Activated T-helper 17 cell treated with anti-CD3 and anti-CD28 coated beads, Interleukin-2, amount 50 U/mL, for 72 hours (primary cell): ENCODE data around the gene ITGAV. TPM values are rescaled to one million over a fixed set of nuclear protein-coding genes. Genes with fewer than 3 reads are reported as not detected.

Experiments
- ATAC-seq: fragments of 150-1000 bp; cut with Tn5 transposase; replicated peaks from 2 replicates; pipeline ENCODE4 v1.10.0; 2021; ENCODE audit warnings: mild to moderate bottlenecking, moderate library complexity
- H3K27ac Mint-ChIP-seq: one replicate; pipeline ENCODE4 v1.8.0; 2022; ENCODE audit warnings: mixed read lengths
- H3K27me3 Mint-ChIP-seq: one replicate; pipeline ENCODE4 v1.8.0; 2022; ENCODE audit warnings: mixed read lengths
- H3K36me3 Mint-ChIP-seq: one replicate; pipeline ENCODE4 v1.8.0; 2022; ENCODE audit warnings: low read depth, mild to moderate bottlenecking, mixed read lengths
- H3K4me1 Mint-ChIP-seq: one replicate; pipeline ENCODE4 v1.8.0; 2022; ENCODE audit warnings: mixed read lengths
- H3K4me3 Mint-ChIP-seq: one replicate; pipeline ENCODE4 v1.8.0; 2022; ENCODE audit warnings: mild to moderate bottlenecking, mixed read lengths
- H3K9me3 Mint-ChIP-seq: one replicate; pipeline ENCODE4 v1.8.0; 2022; ENCODE audit warnings: mixed read lengths
- total RNA-seq, 2 donors: library from RNA; stranded (reverse); gene quantifications; one replicate each; pipeline ENCODE4 v1.2.3, GENCODE V29; 2022

Gene ITGAV
- total RNA-seq, 2 donors from 2014 or later = 10.0 to 12.1 TPM

GRCh38 chr2:186691900-186692299 lies 102.0 kb downstream of the ITGAV start:
- H3K4me1 Mint-ChIP-seq = no peaks in the 10 kb centered on the region
- H3K27me3 Mint-ChIP-seq = peaks cover 36% of the 10 kb centered on the region
- no peaks in the 10 kb centered on the region for H3K36me3 Mint-ChIP-seq
- no peak overlapping the region for H3K4me3 Mint-ChIP-seq
- peaks cover 13% of the 10 kb centered on the region for H3K9me3 Mint-ChIP-seq
- H3K27ac Mint-ChIP-seq = no peak overlapping the region
- no peak for ATAC-seq

GRCh38 chr2:186693446-186693832 lies 103.6 kb downstream of the ITGAV start:
- Mint-ChIP-seq H3K9me3 (peaks cover 3% of the 10 kb centered on the region), H3K36me3 (no peaks in the 10 kb centered on the region), H3K4me3 (peak overlapping the region; percentile 22), H3K27me3 (peaks cover 36% of the 10 kb centered on the region), H3K4me1 (no peaks in the 10 kb centered on the region), H3K27ac (no peak overlapping the region)
- ATAC-seq = no peak

- H3K36me3 Mint-ChIP-seq = no peaks in the 10 kb centered on the region
- H3K4me3 Mint-ChIP-seq = peak overlapping the region; percentile 69
- no peak overlapping the region for H3K27ac Mint-ChIP-seq
- H3K9me3 Mint-ChIP-seq = no peaks in the 10 kb centered on the region
- H3K4me1 Mint-ChIP-seq = no peaks in the 10 kb centered on the region
- peak; percentile 15 for ATAC-seq
- H3K27me3 Mint-ChIP-seq = peaks cover 45% of the 10 kb centered on the region
Measured at GRCh38 chr2:186695081-186695756, 105.4 kb downstream of the ITGAV start.

GRCh38 chr2:186696290-186696689 lies 106.4 kb downstream of the ITGAV start:
- Mint-ChIP-seq H3K27ac (no peak overlapping the region), H3K4me1 (no peaks in the 10 kb centered on the region), H3K36me3 (no peaks in the 10 kb centered on the region), H3K4me3 (no peak overlapping the region), H3K9me3 (no peaks in the 10 kb centered on the region), H3K27me3 (peaks cover 44% of the 10 kb centered on the region)
- ATAC-seq = no peak

DNA sequence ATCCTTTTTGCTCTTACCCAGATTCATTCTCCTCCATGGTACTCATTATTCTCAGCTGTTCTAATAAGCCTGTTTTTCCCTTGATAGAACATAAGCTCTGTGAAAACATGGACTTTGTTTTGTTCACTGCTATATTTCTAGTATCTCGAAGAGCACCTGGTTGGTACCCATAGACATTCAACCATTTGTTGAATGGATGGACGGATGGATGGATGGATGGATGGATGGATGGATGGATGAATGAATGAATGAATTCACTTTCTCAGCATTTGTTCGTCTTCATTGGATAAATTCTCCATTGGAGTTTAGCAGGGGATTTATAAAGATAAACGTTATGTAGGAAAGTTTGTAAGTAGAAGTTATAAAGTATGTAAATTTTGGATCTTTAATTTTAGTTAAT lies 106.9 kb downstream of the ITGAV start:
- H3K9me3 Mint-ChIP-seq = no peaks in the 10 kb centered on the region
- no peaks in the 10 kb centered on the region for H3K36me3 Mint-ChIP-seq
- no peak for ATAC-seq
- H3K4me3 Mint-ChIP-seq = no peak overlapping the region
- H3K27ac Mint-ChIP-seq = no peak overlapping the region
- no peaks in the 10 kb centered on the region for H3K4me1 Mint-ChIP-seq
- H3K27me3 Mint-ChIP-seq = peaks cover 39% of the 10 kb centered on the region

GRCh38 chr2:186697536-186697935 lies 107.7 kb downstream of the ITGAV start:
- Mint-ChIP-seq H3K36me3 (no peaks in the 10 kb centered on the region), H3K9me3 (no peaks in the 10 kb centered on the region), H3K27ac (no peak overlapping the region), H3K4me3 (no peak overlapping the region), H3K4me1 (no peaks in the 10 kb centered on the region), H3K27me3 (peaks cover 36% of the 10 kb centered on the region)
- ATAC-seq = no peak

- no peak for ATAC-seq
- Mint-ChIP-seq H3K4me1 (no peaks in the 10 kb centered on the region), H3K36me3 (no peaks in the 10 kb centered on the region), H3K27me3 (peaks cover 23% of the 10 kb centered on the region), H3K27ac (no peak overlapping the region), H3K4me3 (no peak overlapping the region), H3K9me3 (no peaks in the 10 kb centered on the region)
Measured at GRCh38 chr2:186699742-186700141, 109.9 kb downstream of the ITGAV start.

- no peak for ATAC-seq
- Mint-ChIP-seq H3K36me3 (no peaks in the 10 kb centered on the region), H3K4me3 (no peak overlapping the region), H3K27ac (no peak overlapping the region), H3K9me3 (no peaks in the 10 kb centered on the region), H3K27me3 (peaks cover 8% of the 10 kb centered on the region), H3K4me1 (no peaks in the 10 kb centered on the region)
Measured at GRCh38 chr2:186702006-186702405, 112.2 kb downstream of the ITGAV start.

DNA sequence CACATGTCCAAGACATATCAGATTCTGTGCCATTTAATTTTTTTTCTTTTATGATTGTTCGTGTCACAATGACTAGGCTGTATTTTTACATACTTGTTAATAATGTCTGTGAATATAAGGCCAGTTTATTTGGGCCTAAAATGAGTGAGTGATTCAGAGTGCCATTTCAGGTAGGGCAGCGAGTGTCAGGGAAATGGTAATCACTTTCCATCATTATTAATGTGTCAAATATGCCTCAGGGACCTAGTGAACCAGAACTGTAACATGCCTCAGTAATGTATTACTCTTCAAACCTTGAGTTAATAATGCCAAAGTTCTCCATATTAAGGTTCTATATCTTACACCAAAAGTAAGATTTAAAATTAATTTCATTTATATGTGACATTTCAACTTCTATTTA lies 112.6 kb downstream of the ITGAV start:
- H3K9me3 Mint-ChIP-seq = no peaks in the 10 kb centered on the region
- no peak overlapping the region for H3K27ac Mint-ChIP-seq

DNA sequence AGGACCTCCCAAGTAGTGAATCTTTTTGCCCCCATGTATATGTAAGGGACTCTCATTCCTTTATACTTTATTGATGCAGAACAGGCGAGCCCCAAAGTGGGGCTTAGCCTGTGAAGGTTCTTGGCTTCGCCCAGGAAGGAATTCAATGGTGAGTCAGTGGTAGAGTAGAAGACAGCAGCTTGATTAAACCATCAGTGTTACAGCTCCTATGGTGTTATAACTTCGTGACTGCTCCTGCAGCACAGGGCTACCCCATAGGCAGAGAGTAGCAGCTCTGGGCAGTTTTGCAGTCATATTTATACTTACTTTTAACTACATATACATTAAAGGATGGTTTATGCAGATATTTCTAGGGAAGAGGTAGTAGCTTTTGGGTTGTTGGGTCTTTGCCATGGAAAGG lies 115.0 kb downstream of the ITGAV start:
- H3K9me3 Mint-ChIP-seq = no peaks in the 10 kb centered on the region
- H3K36me3 Mint-ChIP-seq = no peaks in the 10 kb centered on the region
- H3K27me3 Mint-ChIP-seq = no peaks in the 10 kb centered on the region
- no peak for ATAC-seq
- H3K4me3 Mint-ChIP-seq = no peak overlapping the region
- no peak overlapping the region for H3K27ac Mint-ChIP-seq
- H3K4me1 Mint-ChIP-seq = no peaks in the 10 kb centered on the region

More for the DNA sequence above, 112.6 kb downstream of the ITGAV start:
- Mint-ChIP-seq H3K27me3 (peaks cover 8% of the 10 kb centered on the region), H3K4me1 (no peaks in the 10 kb centered on the region), H3K36me3 (no peaks in the 10 kb centered on the region), H3K4me3 (no peak overlapping the region)
- ATAC-seq = no peak

DNA sequence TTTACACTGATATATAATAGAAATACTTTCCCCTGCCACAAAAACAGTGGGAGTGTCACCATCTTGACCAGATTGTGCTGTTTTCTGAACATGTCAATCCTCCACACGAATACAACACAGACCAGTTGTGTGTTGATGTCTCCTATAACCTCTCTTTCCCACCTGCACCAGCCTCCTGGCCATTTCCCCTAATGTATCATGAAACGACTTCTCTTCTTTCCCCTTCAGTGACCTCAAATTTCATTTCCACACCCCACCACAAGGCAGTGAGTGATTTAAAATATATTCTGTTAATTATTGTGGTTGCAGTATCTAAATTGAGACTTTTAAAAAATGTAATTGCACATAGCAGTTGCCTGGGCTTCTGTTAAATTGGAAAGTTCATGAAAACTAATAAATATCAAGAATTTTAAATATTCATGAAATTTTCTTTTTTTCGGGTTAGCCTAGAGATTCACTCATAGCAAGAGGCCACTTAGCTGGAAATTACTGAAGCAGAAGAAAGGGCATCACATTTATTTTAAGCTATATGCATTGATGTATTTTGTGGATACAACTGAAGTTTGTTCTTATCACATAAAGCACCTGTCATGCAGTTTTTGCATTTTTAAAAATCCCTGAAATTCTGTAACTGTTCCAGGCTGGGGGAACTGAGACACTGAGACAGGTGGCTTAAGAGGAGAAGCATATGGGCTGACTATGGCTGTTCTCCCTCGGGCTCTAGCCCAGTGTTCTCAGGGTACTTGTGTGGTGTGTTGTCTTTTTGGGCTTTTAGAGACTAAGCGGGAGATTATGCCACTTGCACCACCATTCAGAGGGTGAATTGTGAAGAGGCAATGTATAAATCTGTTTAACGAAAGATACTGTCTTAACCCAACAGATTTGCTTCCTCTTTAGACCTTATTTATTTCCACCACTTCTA lies 119.9 kb downstream of the ITGAV start:
- H3K4me3 Mint-ChIP-seq = no peak overlapping the region
- H3K9me3 Mint-ChIP-seq = no peaks in the 10 kb centered on the region
- H3K27ac Mint-ChIP-seq = no peak overlapping the region
- H3K27me3 Mint-ChIP-seq = no peaks in the 10 kb centered on the region
- no peaks in the 10 kb centered on the region for H3K36me3 Mint-ChIP-seq
- H3K4me1 Mint-ChIP-seq = no peaks in the 10 kb centered on the region
- no peak for ATAC-seq

GRCh38 chr2:186713691-186714090 lies 123.8 kb downstream of the ITGAV start:
- H3K36me3 Mint-ChIP-seq = no peaks in the 10 kb centered on the region
- H3K4me1 Mint-ChIP-seq = no peaks in the 10 kb centered on the region
- no peak for ATAC-seq
- no peaks in the 10 kb centered on the region for H3K27me3 Mint-ChIP-seq
- H3K4me3 Mint-ChIP-seq = no peak overlapping the region
- no peak overlapping the region for H3K27ac Mint-ChIP-seq
- H3K9me3 Mint-ChIP-seq = no peaks in the 10 kb centered on the region

GRCh38 chr2:186714611-186715010 lies 124.8 kb downstream of the ITGAV start:
- Mint-ChIP-seq H3K36me3 (no peaks in the 10 kb centered on the region), H3K4me1 (no peaks in the 10 kb centered on the region), H3K27ac (no peak overlapping the region), H3K4me3 (no peak overlapping the region), H3K9me3 (no peaks in the 10 kb centered on the region), H3K27me3 (no peaks in the 10 kb centered on the region)
- no peak for ATAC-seq

- H3K9me3 Mint-ChIP-seq = no peaks in the 10 kb centered on the region
- H3K36me3 Mint-ChIP-seq = no peaks in the 10 kb centered on the region
- H3K27me3 Mint-ChIP-seq = no peaks in the 10 kb centered on the region
- no peak for ATAC-seq
- H3K27ac Mint-ChIP-seq = no peak overlapping the region
- H3K4me1 Mint-ChIP-seq = no peaks in the 10 kb centered on the region
- no peak overlapping the region for H3K4me3 Mint-ChIP-seq
Measured at GRCh38 chr2:186716004-186716403, 126.1 kb downstream of the ITGAV start.

- Mint-ChIP-seq H3K4me1 (no peaks in the 10 kb centered on the region), H3K9me3 (no peaks in the 10 kb centered on the region), H3K27ac (no peak overlapping the region), H3K36me3 (no peaks in the 10 kb centered on the region), H3K4me3 (no peak overlapping the region), H3K27me3 (no peaks in the 10 kb centered on the region)
- no peak for ATAC-seq
Measured at GRCh38 chr2:186716899-186717298, 127.0 kb downstream of the ITGAV start.
